Activated CD4-positive, alpha-beta T cell treated with anti-CD3 and anti-CD28 coated beads for 24 hours (primary cell): Measurements from ENCODE around the gene ESYT2.
"Not testable (repeated sequence)": the region's sequence is repeated elsewhere in the genome, so short reads cannot be mapped to it uniquely, and the experiment has no call there.

Source experiments
- DNase-seq, 2 donors: peaks; one replicate each; pipeline ENCODE4 v3.0.0-alpha.2; 2020; ENCODE audit warnings: low read depth in 2 of 2

ESYT2 gene

DNA sequence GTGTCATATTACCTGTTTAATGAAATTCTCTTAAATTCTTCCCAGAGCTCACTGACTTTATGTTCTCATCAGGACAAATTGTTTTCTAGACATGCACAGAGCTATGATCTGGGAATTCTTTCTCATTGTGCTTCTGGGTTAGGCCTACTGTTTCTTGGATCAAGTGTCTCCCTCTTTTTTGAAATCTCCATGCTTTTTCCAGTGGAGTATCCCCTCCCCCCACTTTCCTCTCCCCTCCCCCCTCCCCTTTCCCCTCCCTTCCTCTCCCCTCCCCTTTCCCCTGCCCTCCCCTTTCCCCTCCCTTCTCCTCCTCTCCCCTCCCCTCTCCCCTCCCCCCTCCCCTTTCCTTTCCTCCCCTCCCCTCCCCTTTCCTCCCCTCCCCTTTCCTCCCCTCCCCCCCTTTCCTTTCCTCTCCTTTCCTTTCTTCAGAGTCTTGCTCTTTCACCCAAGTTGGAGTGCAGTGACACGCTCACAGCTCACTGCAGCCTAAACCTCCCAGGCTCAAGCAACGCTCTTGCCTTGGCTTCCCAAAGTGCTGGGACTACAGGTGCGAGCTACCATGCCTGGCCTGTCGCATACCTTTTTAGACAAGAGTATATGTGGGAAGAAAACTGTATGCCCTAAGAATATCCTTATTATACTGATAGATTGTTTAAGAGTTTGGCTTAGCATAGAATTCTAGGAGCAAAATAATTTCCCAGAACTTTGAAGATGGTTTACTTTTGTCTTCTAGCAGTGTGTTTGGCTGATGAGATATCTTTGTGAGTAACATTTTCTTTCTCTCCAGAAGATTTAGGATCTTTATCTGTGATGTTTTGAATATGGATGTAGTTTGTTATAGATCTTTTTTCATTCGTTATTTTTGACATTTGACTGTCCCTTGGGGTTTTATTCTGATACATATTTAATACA lies 29.5 kb upstream of the ESYT2 start:
- no peak for DNase-seq

DNA sequence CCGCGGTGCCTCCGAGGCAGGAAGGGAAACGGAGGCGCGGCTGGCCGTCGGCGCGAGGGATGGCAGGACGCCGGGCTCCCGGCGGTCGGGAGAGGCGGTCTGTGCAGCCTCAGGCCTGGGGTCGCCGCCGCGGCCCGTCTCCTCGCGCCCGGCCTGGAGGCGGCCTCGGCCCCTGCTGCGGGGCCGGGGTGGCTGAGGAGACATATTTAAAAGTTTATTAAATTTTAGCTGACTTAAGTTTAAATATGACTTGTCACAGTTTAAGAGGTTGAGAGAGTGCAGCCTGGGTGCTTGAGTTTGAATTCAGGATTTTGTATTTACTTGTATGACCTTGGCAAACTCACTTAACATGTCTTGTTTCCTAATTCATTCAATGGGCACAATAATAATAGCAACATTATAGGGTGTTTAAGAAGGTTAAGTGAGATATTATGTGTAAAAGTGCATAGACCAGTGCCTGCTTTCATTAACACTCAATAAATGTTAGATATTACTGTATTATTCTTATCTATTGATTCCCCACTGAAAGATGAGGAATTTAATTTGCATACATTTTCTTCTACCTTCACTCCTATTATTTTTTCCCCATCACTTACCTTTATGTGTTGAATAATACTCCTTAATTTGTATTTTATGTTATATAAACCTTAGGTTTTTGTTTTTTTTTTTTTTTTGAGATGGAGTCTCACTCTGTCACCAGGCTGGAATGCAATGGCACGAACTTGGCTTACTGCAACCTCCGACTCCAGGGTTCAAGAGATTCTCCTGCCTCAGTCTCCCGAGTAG lies 27.8 kb upstream of the ESYT2 start:
- DNase-seq, result no peak

DNA sequence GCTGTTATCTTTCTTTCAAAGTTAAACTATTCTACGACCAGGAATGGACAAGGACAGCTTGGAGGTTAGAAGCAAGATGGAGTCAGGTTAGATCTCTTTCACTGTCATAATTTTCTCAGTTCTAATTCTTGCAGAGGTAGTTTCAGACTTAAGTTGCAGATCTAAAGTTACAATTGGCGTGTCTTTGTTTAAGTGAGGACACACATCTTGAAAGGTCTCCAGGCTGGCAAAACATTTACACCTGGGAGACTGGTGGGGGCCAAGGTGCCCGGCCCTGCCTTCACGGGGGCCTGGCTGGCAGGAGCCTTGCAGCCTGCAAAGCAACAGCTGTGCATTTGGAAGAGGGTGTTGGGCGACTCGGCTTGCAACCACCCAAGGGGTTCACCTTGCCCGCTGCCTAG lies 25.4 kb upstream of the ESYT2 start:
- DNase-seq, result no peak

DNA sequence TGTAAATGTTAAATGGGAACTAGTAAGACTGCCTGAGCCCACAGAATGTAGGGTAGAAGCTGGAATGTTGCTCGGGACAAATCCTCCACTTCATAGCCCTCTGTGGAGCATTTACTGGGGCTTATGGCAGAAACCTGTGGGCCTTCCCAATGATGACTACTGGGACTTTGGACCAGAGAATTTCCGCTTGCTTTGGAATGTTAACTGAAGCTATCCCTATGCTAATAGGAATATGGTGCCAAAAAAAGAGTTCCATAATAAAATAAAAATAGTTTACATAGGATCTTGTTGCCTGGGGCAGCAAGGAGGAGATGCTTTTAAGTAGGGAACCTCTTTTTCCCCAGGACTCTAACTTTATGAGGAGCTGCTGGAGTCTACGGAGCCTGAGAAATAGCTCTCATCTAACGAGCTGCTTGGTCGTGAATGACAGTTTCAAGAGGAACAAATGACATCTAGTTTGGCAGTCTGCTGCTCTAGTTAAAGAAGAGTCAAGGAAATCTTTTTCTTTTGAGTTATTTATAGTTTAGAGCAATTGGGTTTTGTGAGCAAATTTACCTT lies 21.3 kb upstream of the ESYT2 start:
- DNase-seq, result no peak

DNA sequence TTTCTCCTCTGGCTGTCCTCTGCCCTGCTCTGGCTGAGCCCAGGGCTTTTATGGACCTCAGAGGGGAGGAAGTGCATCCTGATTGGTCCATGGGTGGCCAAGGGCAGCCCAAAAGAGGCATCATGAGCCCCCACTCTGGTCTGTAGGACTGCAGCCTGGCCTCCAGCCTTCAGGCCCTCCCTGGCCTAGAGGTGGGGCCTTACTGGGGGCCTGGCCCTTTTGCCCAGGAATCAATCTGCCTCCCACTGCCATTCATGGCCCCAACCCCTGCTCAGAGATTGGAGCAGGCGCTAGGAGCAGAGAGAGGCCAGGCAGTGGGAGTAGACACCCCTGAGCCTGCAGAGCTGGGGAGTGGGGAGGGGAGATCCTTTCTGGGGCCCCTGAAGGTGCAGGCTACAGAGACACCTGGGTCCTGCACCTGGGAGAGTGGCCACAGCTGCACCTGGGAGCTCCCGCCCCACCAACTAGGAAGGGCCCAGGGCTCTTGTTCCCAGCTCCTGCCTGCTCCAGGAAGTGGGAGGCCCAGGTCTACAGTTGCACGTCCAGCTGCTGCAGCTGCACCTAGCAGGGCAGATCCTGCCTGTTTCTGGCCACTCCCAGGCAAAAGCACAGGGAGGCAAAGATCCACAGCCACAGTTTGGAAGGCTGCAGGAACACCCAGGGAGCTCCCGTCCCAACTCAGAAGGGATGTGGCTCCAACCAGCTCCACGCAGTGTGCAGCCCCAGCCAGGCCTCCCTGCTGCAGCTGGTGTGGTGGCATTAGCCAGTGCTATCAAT lies 20.6 kb upstream of the ESYT2 start:
- DNase-seq, result no peak

DNA sequence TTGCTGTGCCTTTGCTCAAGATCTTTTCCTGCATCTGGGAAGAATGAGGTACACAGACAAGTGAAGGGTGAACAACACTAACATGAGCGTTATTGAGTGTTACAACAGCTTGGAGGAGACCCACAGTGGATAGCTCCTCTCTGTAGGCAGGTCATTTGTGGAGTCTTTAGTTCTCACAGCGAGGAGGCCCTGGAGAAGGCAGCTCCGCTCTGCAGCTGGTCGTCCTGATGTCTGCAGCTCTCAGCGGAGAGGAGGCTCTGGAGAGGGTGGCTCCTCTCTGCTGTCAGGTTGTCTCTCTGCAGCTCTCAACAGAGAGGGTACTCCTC lies 20.1 kb upstream of the ESYT2 start:
- DNase-seq, result no peak

DNA sequence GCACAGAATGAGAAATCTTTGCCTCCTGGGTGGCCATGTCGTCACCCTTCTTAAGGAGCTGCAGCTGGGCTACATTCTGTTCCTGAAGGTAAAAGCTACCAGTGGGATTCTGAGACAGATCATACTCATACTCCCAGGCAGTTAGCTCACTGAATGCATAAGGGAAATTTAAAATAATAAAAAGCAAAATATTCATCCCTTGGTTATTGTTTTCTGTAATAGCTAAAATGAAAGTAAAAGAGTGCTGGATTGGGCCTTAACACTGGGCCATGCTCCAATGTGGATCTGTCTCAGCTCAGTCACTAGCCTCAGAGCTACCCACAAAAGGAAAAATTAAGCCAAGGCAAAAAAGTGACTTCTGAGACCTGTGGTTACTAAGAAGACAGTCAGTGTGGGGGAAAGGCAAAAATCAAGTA lies 18.1 kb upstream of the ESYT2 start:
- no peak for DNase-seq

DNA sequence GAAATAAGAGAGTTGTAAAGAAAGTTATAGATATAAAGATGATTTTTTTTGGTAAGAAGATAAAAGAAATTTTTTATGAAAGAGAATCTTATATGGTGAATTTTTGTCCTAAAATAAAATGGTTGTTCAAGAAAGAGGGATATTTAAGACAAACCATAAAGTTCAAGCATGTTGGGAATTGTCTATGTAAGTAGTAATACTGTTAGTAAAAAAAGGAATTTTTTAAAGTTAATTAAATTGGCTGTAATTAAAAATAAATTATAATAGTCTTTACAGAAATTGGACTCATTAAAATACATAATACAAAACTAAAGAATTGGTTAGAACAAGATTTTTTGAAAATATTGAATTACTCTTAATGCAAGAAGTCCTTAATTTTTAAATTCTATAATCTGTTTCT lies 17.0 kb upstream of the ESYT2 start:
- no peak for DNase-seq

DNA sequence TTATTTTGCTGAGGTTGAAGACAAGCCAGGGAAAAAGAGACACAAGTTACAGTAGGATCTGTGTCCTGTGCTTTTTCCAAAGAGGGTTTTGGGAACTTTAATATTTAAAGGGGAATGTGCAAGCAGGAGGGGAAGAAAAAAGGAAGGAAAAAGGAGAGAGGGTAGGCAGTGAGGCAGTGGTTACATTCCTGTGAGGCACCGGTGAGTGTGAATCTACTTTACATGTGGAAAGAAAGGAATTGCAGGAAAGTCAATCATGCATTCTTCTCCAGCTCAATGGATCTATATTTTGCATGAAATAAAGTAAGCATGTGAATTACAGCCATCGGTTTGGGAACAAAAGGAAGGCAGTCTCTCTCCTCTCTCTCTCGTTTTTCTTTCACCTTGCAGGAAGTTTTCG lies 14.5 kb upstream of the ESYT2 start:
- DNase-seq, result no peak

DNA sequence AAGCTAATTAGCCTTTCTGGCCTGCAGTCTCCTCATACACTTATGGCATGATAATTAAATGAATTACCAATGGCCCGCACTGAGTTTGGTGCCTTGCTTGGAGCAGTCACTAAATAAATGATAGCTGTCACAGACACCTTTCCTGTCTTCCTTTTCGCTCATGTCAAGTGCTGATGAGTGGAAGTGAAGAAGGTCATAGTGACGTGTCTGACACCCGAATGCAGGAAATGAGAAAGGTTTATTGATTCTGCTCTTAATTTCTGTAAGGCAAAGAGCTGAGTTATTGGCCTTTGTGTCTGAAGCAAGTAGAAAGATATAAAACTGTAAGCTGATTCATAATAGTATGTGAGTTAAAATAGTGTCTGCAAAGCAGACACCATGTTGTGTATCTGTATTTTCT lies 13.2 kb upstream of the ESYT2 start:
- no peak for DNase-seq

DNA sequence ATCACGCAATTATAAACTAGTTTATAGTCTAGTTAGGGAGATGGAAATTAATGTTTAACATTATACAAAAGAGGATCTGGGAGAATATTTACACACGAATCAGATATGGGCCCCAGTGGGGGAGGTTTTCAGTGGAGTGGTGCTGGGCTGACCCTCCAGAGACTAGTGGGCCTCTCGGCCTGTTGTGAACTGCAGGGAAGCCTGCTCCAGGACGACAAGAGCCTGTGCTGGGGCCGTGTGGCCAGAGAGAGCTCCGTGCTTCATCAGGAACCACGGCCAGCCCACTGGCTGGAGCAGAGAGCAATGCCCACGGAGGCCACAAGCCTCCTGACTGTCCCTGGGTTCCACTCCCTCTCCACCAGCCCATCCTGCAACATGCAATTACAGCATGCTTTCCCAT lies 11.3 kb upstream of the ESYT2 start:
- DNase-seq, result no peak

DNA sequence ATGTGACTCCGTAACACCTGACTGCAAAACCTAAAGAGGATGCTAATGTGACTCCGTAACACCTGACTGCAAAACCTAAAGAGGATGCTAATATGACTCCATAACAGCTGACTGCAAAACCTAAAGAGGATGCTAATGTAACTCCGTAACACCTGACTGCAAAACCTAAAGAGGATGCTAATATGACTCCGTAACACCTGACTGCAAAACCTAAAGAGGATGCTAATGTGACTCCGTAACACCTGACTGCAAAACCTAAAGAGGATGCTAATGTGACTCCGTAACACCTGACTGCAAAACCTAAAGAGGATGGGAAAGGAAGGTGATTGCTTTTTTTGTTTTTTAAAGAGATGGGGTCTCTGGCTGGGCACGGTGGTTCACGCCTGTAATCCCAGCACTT lies 9.9 kb upstream of the ESYT2 start:
- not testable (repeated sequence) for DNase-seq

DNA sequence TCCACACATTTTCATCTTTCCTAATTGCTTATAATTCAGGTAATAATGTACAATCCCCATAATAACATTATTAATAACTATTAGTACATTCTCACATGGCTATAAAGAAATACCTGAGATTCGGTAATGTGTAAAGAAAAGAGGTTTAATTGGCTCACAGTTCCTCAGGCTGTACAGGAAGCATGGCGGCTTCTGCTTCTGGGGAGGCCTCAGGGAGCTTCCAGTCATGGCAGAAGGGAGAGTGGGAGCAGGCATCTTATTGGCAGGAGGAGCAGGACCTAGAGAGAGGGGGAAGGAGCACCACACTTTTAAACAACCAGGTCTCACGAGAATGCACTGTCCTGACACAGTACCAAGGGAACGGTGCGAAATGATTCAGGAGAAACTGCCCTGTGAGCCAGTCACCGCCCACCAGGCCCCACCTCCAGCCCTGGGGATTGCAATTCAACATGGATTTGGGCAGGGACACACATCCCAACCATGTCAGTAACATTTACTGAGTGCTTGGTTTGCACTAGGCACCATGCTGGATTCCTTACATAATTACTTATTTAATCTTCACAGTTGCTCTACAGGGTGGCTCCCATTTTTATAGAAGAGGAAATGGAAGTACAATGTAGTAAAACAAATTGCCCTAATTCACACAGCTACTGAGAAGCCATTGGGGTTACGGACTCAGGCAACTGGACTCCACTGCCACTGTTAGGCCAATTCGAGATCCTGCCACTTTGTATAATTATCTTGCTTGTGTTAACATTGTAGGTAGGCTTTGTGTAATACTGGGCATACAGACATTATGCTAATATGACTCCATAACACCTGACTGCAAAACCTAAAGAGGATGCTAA lies 8.7 kb upstream of the ESYT2 start:
- no peak for DNase-seq

DNA sequence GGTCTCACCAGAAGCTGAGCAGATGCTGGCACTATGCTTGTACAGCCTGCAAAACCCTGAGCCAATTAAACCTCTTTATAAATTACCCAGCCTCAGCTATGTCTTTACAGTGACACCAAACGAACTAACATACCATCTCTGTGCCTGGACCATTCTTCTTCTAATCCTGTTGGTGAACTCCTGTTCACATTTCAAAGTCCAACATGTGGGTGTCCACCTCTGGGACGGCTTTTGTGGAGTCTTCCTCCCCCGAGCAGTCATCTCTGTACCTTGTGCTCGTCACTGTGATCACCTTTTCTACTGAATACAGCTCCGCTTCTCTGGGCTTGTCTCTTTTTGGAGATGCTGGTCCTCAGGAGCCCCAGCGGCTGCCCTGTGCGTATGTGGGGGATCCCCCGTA lies 7.4 kb upstream of the ESYT2 start:
- no peak for DNase-seq

DNA sequence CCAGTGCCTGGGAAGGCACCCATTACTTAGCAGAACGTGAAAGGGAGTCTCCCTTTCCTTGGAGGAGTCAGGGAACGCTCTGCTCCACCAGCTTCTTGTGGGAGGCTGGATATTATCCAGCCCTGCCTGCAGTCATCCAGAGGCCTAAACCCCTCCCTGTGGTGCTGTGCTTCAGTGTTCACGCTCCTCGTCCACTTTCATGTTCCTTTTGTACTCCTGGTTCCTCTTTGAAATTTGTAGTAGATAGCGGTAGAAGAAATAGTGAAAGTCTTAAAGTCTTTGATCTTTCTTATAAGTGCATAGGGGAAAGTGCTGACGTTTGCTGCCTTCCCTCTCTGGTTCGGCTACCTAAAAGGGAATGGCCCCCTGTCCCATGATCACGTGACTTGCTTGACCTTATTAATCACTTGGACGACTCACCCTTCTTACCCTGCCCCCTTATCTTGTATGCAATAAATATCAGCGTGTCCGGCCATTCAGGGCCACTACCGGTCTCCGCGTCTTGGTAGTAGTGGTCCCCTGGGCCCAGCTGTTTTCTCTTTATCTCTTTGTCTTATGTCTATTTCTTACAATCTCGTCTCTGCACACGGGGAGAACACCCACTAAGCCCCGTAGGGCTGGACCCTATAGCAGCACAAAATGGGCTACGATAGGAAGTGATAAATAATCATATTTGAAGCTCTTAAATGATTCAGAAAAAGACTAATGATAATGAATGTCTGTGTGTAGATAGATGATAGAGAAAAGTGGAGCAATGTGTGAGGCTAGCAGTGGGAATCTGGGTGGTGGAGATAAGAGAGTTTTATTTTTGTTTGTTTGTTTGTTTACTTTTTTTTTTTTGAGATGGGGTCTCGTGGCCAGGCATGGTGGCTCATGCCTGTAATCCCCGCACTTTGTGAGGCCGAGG lies 5.8 kb upstream of the ESYT2 start:
- DNase-seq, result no peak

DNA sequence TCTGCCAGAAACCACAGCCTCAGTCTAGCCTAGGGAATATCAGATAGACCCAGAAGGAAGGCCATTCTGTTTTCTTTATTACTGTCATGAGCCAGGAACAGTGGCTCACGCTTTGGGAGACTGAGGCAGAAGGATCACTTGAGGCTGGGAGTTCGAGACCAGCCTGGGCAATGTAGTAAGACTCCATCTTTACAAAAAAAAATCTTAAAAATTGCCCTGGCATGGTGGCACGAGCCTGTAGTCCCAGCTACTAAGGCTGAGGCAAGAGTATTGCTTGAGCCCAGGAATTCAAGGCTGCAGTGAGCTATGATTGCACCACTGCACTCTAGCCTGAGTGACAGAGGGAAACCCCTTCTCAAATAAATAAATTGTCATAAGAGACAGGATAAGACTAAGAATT lies 3.7 kb upstream of the ESYT2 start:
- DNase-seq, result no peak

DNA sequence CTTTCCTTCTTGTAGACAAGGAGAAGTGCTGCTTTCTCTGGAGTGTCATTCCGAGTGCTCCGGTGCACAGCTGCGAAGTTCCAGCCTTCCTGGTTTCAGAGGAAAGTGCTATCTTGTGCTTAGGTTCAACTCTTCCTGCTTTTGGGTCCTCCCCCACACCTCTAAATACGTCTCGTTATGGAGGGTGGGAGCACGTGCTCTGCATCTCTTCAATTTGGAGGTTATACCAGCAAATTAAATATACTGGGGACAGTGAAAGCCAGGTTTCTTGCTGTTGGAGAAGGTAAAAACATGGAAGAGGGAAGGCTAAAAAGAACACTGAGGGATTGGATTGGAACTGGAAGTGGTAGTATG lies 2.4 kb upstream of the ESYT2 start:
- DNase-seq, result no peak

DNA sequence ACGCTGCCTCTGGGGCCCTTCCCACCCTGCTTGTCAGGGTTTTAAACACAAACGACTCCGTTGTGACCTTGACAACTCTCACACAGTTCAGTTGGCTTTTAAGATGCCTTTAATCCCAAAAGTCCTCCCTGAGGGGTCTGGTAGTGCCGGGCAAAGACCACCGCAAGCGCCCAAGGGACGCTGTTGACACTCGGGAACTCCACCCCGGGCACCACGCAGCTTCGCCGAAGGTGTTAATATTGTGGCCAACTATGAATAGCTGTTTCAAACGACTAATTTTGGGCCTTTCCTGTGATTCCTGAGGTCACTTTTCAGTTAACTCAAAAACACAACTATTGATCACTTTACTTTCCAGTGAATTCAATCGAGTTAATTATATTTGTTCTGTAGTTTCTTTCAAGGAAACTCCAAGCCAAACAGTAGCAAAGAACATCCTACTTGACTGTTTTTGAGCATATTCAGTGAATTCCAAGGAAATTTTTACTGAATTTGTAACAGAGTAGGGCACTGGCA lies 958 bp upstream of the ESYT2 start:
- no peak for DNase-seq

DNA sequence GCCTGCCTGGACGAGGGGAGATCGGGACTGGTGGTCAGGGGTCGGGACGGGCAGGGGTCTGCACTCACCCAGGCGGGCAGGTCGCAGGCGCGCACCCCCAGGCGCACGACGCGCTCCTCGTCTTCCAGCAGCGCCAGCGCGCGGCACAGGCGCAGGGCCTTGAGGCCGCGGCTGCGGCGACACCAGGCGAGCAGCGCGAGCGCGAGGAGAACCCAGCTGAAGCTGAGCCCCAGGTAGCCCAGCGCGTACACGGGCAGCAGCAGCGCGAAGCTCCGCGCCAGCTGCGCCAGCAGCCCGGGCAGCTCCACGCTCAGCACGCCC lies 328 bp downstream of the ESYT2 start:
- peak in 1 of 2 donors; percentile 37 for DNase-seq
